Fibroblast of peridontal ligament (primary cell): ENCODE measurements around the gene KRT3.
"Not testable (repeated sequence)": the region's sequence is repeated elsewhere in the genome, so short reads cannot be mapped to it uniquely, and the experiment has no call there.

Experiments used
- DNase-seq: peaks from one replicate; pipeline ENCODE4 v3.0.0-alpha.2; 2010; ENCODE audit errors: extremely low read depth

KRT3 gene

GRCh38 chr12:52781399-52782082 is 14.4 kb downstream of the KRT3 start:
- DNase-seq = no peak

- DNase-seq = no peak
Observed at GRCh38 chr12:52779914-52780313, 16.0 kb downstream of the KRT3 start.

GRCh38 chr12:52778833-52779232 is 17.1 kb downstream of the KRT3 start:
- no peak for DNase-seq

GRCh38 chr12:52777566-52777965 is 18.4 kb downstream of the KRT3 start:
- DNase-seq = no peak

GRCh38 chr12:52776913-52777395 is 19.0 kb downstream of the KRT3 start, which contains the start of gene KRT76:
Gene KRT76, minus strand, starts transcription at chr12:52777345. Its CDS starts 54 bp downstream, at chr12:52777291.
- DNase-seq = no peak

GRCh38 chr12:52776435-52776834 is 19.5 kb downstream of the KRT3 start:
- DNase-seq = no peak

GRCh38 chr12:52774629-52775250 is 21.2 kb downstream of the KRT3 start:
- DNase-seq = no peak

- DNase-seq = no peak
Observed at GRCh38 chr12:52772772-52773171, 23.1 kb downstream of the KRT3 start.

GRCh38 chr12:52772188-52772587 is 23.7 kb downstream of the KRT3 start:
- no peak for DNase-seq

- DNase-seq = no peak
Observed at GRCh38 chr12:52771505-52771904, 24.4 kb downstream of the KRT3 start.

- no peak for DNase-seq
Observed at GRCh38 chr12:52771088-52771487, 24.8 kb downstream of the KRT3 start.

GRCh38 chr12:52769946-52770345 is 26.0 kb downstream of the KRT3 start:
- DNase-seq = no peak

- no peak for DNase-seq
Observed at GRCh38 chr12:52769354-52769753, 26.6 kb downstream of the KRT3 start.

- DNase-seq = no peak
Observed at GRCh38 chr12:52768479-52769200, 27.3 kb downstream of the KRT3 start.

GRCh38 chr12:52767427-52767826 is 28.5 kb downstream of the KRT3 start:
- DNase-seq = no peak

GRCh38 chr12:52767020-52767379 is 28.9 kb downstream of the KRT3 start:
- DNase-seq = no peak

- DNase-seq = no peak
Observed at GRCh38 chr12:52766351-52767019, 29.4 kb downstream of the KRT3 start.

- no peak for DNase-seq
Observed at GRCh38 chr12:52765702-52766101, 30.2 kb downstream of the KRT3 start.

GRCh38 chr12:52763991-52764390 is 31.9 kb downstream of the KRT3 start:
- no peak for DNase-seq

- DNase-seq = no peak
Observed at GRCh38 chr12:52763036-52763659, 32.8 kb downstream of the KRT3 start.

GRCh38 chr12:52761802-52762201 is 34.1 kb downstream of the KRT3 start:
- no peak for DNase-seq

- not testable (repeated sequence) for DNase-seq
Observed at GRCh38 chr12:52761218-52761617, 34.7 kb downstream of the KRT3 start.
